ENCODE data around the gene BUD13. TPM values are rescaled to one million over a fixed set of nuclear protein-coding genes. Genes with fewer than 3 reads are reported as not detected.
A peak's percentile ranks its signal among the peaks of the same experiment; 100 is the strongest.

Gene BUD13
- polyA plus RNA-seq, 2 of the 4 experiments (the other 2 are of a cell fraction): 9.8 to 16.2 TPM

GRCh38 chr11:116797816-116798215, 25.0 kb upstream of the BUD13 start:
- ChIA-PET CTCF (no interaction called here), POLR2A (no interaction called here)
- TF ChIP-seq FOSB (CRISPR knock-in tag; IDR thresholded peaks at IDR 0.05) (no peak), MYC (IDR thresholded peaks at IDR 0.05; ENCODE audit: borderline replicate concordance, low read length) (no peak), HOXB13 (CRISPR knock-in tag; IDR thresholded peaks at IDR 0.05; ENCODE audit: low read depth) (no peak), SMC3 (IDR thresholded peaks at IDR 0.05) (no peak), BCL3 (IDR thresholded peaks at IDR 0.05) (no peak), NR3C1 (IDR thresholded peaks at IDR 0.05) (no peak), CHD2 (IDR thresholded peaks at IDR 0.05; ENCODE audit: low read length, partially characterized antibody) (no peak), HOXB5 (CRISPR knock-in tag; IDR thresholded peaks at IDR 0.05) (no peak), CTCF (IDR thresholded peaks at IDR 0.05) (no peak), SREBF2 (IDR thresholded peaks at IDR 0.05) (no peak), GATA3 (IDR thresholded peaks at IDR 0.05; ENCODE audit: borderline replicate concordance) (no peak)
- TF ChIP-seq, protein P1, sequence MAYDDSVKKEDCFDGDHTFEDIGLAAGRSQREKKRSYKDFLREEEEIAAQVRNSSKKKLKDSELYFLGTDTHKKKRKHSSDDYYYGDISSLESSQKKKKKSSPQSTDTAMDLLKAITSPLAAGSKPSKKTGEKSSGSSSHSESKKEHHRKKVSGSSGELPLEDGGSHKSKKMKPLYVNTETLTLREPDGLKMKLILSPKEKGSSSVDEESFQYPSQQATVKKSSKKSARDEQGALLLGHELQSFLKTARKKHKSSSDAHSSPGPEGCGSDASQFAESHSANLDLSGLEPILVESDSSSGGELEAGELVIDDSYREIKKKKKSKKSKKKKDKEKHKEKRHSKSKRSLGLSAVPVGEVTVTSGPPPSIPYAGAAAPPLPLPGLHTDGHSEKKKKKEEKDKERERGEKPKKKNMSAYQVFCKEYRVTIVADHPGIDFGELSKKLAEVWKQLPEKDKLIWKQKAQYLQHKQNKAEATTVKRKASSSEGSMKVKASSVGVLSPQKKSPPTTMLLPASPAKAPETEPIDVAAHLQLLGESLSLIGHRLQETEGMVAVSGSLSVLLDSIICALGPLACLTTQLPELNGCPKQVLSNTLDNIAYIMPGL (CRISPR knock-in tag; IDR thresholded peaks at IDR 0.05; ENCODE audit: borderline replicate concordance): no peak
- Histone ChIP-seq H3K4me3 (no peak overlapping the region), H3K27ac (no peak overlapping the region), H3K4me2 (no peak overlapping the region), H3K4me1 (0 out of 3 replicates have a peak, but pooled peaks cover 3% of the 10 kb centered on the region), H3K9me3 (no peaks in the 10 kb centered on the region)
- DNase-seq (ENCODE audit: low read depth in 1 of 2, low spot score in 1 of 2) (no peak), FAIRE-seq (no peak), ATAC-seq (no peak)
- 89% methylated on average over 5 of the region's 5 CpGs for WGBS (ENCODE audit: missing lambda C conversion rate)

- no peak overlapping the region for H3K4me2 ChIP-seq
- H3K4me3 ChIP-seq: no peak overlapping the region
- 75% methylated on average over 1 of the region's 1 CpG for WGBS (ENCODE audit: missing lambda C conversion rate)
- TF ChIP-seq KDM1A (IDR thresholded peaks at IDR 0.05; ENCODE audit: low read depth) (no peak), MAFK (IDR thresholded peaks at IDR 0.05; ENCODE audit: partially characterized antibody) (peak; percentile 88), NFE2L2 (conservative IDR thresholded peaks at IDR 0.05; ENCODE audit: low read length) (peak; percentile 80), HOXB13 (CRISPR knock-in tag; IDR thresholded peaks at IDR 0.05; ENCODE audit: low read depth) (no peak), CHD4 (IDR thresholded peaks at IDR 0.05; ENCODE audit: borderline replicate concordance) (no peak)
- TF ChIP-seq, protein P1 (CRISPR knock-in tag; IDR thresholded peaks at IDR 0.05; ENCODE audit: borderline replicate concordance): no peak
- no peaks in the 10 kb centered on the region for H3K9me3 ChIP-seq
- ATAC-seq: no peak
- no peak for DNase-seq (ENCODE audit: low read depth in 1 of 2, low spot score in 1 of 2)
- H3K27ac ChIP-seq: peak overlapping the region; percentile 16 to 58; a peak in 2 of 6 replicates
- H3K4me1 ChIP-seq: 0 out of 3 replicates have a peak, but pooled peaks cover 3% of the 10 kb centered on the region
- POLR2A ChIA-PET: no interaction called here
- no peak for FAIRE-seq
- CTCF ChIA-PET: interaction anchor here (1.9 kb wide), 1 partner anchor 310 kb away, joined by 6 read pairs; no protein-coding TSS in a partner anchor
Measured at GRCh38 chr11:116796548-116796947, 23.8 kb upstream of the BUD13 start.

GRCh38 chr11:116794851-116795250, 22.1 kb upstream of the BUD13 start:
- Histone ChIP-seq H3K4me2 (no peak overlapping the region), H3K9me3 (no peaks in the 10 kb centered on the region), H3K27ac (no peak overlapping the region), H3K4me1 (0 out of 3 replicates have a peak, but pooled peaks cover 3% of the 10 kb centered on the region), H3K4me3 (no peak overlapping the region)
- TF ChIP-seq EHF (CRISPR knock-in tag; IDR thresholded peaks at IDR 0.05): no peak
- no peak for TF ChIP-seq JUN (IDR thresholded peaks at IDR 0.05)
- FAIRE-seq (no peak), DNase-seq (ENCODE audit: low read depth in 1 of 2, low spot score in 1 of 2) (no peak), ATAC-seq (no peak)
- POLR2A ChIA-PET: no interaction called here
- CTCF ChIA-PET: interaction anchor here (0.7 to 8.8 kb wide), 5 partner anchors 31 to 431 kb away, joined by 3 to 114 read pairs (median 6); no protein-coding TSS in a partner anchor
- WGBS (ENCODE audit: missing lambda C conversion rate): 86% methylated on average over 2 of the region's 2 CpGs
